Pancreas (tissue), 10 donors: ENCODE measurements around the gene AIG1. TPM values are rescaled to one million over a fixed set of nuclear protein-coding genes. Genes with fewer than 3 reads are reported as not detected.
A peak's percentile ranks its signal among the peaks of the same experiment; 100 is the strongest.

Source experiments
- ATAC-seq, 4 donors: fragments of 200-7000 bp; cut with Tn5 transposase; one replicate each; pipeline versions ENCODE4 v1.8.0 to v1.9.1; 2020; ENCODE audit warnings: mild to moderate bottlenecking in 4 of 4, moderate library complexity in 4 of 4
- DNase-seq, 6 donors: peaks; one replicate each; pipeline ENCODE4 v3.0.0-alpha.2; 2020
- FAIRE-seq: peaks from 2 replicates; lab custom pipeline; 2012; peaks lifted over from hg19 to GRCh38; lab: Jason Lieb, UNC
- H3K27ac ChIP-seq, 4 donors: fragments of 200-600 bp; sonication (generic); 1 replicate in 3 of 4; 2 replicates in 1 of 4; pipeline versions ENCODE4 v1.5.0 to v1.8.0; 2020
- H3K27me3 ChIP-seq, 4 donors: fragments of 200-600 bp; one replicate each; pipeline ENCODE4 v1.8.0; 2021
- H3K36me3 ChIP-seq, 3 donors: fragments of 200-600 bp; sonication (generic) in 1 of 3; one replicate each; pipeline versions ENCODE4 v1.5.0 to v1.8.0; 2020 to 2021
- H3K4me1 ChIP-seq, 3 donors: fragments of 200-600 bp; one replicate each; pipeline ENCODE4 v1.8.0; 2021
- H3K4me3 ChIP-seq, 4 donors: fragments of 200-600 bp; sonication (generic) in 2 of 4; one replicate each; pipeline versions ENCODE4 v1.5.0 to v1.8.0; 2020 to 2021
- H3K9me3 ChIP-seq, 4 donors: fragments of 200-600 bp; one replicate each; pipeline ENCODE4 v1.8.0; 2021
- CTCF ChIP-seq, 4 donors: fragments of 200-600 bp; sonication (generic) in 3 of 4; IDR thresholded peaks; one replicate each; pipeline versions ENCODE4 v1.5.0 to v1.8.0; 2021; ENCODE audit warnings: antibody characterized with exemption in 4 of 4
- WGBS, 2 donors: extraction: QIAGEN DNeasy Blood & Tissue Kit; methylation state at CpG; one replicate each; pipeline ENCODE4 v1.1.7; 2013; 5-methylcytosine and 5-hydroxymethylcytosine counted together
- intact Hi-C, 3 donors: fragments of 100-400 bp; cut with DNase I; formaldehyde crosslinking; loops; one replicate each; pipeline versions ENCODE4 v1.11.1 to v1.14.2; 2022
- polyA plus RNA-seq, 2 donors: library from polyadenylated mRNA; stranded (reverse); fragments of 200-250 nt; gene quantifications; one replicate each; pipeline ENCODE4 v1.2.3, GENCODE V29; 2013
- total RNA-seq, 6 donors: library from RNA; stranded (reverse); fragmentation: NEBNext Ultra II Directional in 4 of 6; extraction: Animal tissue kit (Norgen Biotek cat#: 25700) in 4 of 6; gene quantifications; one replicate each; pipeline versions ENCODE4 v1.2.1 to v1.2.4, GENCODE V29; 2021 to 2023
- donor health status: healthy with polysubstance abuse.
- donor health status: DM: no; HTN: no; CAD: no; lungs with moderate emphysema.
- donor health status: DM: no; HTN: no; CAD: no.
- donor health status: control.
- donor health status: control.
- donor health status: Bipolar disorder and iron deficiency.
- donor health status: DM: yes; HTN: yes; CAD: no.
- donor health status: DM: no; HTN: no; CAD: no.
- donor health status: DM: no; HTN: no; CAD: no.
- donor health status: DM: yes; HTN: yes; CAD: no.

Gene AIG1
- total and polyA plus RNA-seq, 8 donors = 8.7 to 28.9 (median 14.9) TPM

GRCh38 chr6:143021543-143021942, 39.1 kb upstream of the AIG1 start:
- H3K9me3 ChIP-seq = no peaks in the 10 kb centered on the region
- WGBS, 2 donors = 81 to 88% methylated on average over 6 of the region's 6 CpGs
- intact Hi-C loops = loop anchor here in 1 of 3 donors (10.0 kb wide), 1 partner anchor 327 kb away; no protein-coding TSS in a partner anchor
- TF ChIP-seq CTCF (IDR thresholded peaks at IDR 0.05) = no peak
- H3K27me3 ChIP-seq = no peaks in the 10 kb centered on the region
- H3K4me1 ChIP-seq = no peaks in the 10 kb centered on the region
- no peak overlapping the region for H3K4me3 ChIP-seq
- H3K27ac ChIP-seq = no peak overlapping the region
- DNase-seq (no peak), FAIRE-seq (no peak), ATAC-seq (no peak)
- H3K36me3 ChIP-seq = no peaks in the 10 kb centered on the region

DNA sequence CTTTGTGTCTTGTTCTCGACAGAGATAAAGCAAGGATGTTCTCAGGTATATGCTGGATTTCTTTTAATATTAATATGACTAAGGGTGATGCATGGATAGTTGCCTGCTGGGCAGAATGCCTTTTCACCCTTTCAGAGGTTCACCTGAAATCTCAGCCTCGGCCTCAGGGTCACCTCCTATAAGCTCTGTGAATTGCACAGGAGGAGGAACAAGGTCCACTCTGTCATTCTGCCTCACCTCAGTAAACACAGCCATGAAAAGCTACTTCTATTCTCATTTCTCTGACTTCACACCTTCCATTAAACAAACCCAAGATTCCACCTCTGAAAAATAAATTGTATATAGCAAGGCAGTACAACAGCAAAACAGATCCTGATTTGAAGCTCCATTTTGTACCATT, 38.1 kb upstream of the AIG1 start:
- DNase-seq (no peak), ATAC-seq (no peak), FAIRE-seq (no peak)
- no peak overlapping the region for H3K4me3 ChIP-seq
- H3K27ac ChIP-seq = no peak overlapping the region
- intact Hi-C loops = loop anchor here in 1 of 3 donors (10.0 kb wide), 1 partner anchor 328 kb away; no protein-coding TSS in a partner anchor
- no peaks in the 10 kb centered on the region for H3K27me3 ChIP-seq
- H3K4me1 ChIP-seq = no peaks in the 10 kb centered on the region
- 72 to 79% methylated on average over 2 of the region's 2 CpGs for WGBS, 2 donors
- no peaks in the 10 kb centered on the region for H3K36me3 ChIP-seq
- no peak for TF ChIP-seq CTCF (IDR thresholded peaks at IDR 0.05)
- no peaks in the 10 kb centered on the region for H3K9me3 ChIP-seq

DNA sequence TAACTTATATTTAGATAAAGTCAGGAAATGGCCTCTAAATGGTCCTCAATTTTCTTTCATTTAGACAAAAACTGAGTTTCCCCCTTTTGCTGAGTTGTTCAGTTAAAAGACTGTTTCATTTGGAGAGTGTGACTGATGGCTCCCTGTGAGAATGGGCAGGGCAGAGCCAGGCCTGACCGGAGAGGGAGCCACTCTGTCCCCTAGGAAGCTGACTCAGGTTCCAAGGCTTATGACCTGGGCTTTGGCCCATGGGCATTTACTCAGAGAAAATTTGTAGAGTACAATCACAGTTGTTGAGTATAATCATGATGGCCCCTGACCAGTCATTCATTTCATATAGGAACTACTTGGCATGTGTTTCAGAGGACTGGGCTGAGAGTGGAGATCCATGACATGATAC, 37.0 kb upstream of the AIG1 start:
- Histone ChIP-seq H3K9me3 (no peaks in the 10 kb centered on the region), H3K4me1 (no peaks in the 10 kb centered on the region), H3K36me3 (no peaks in the 10 kb centered on the region), H3K4me3 (no peak overlapping the region), H3K27me3 (no peaks in the 10 kb centered on the region), H3K27ac (no peak overlapping the region)
- ATAC-seq (no peak), DNase-seq (no peak), FAIRE-seq (no peak)
- intact Hi-C loops = loop anchor here in 1 of 3 donors (10.0 kb wide), 1 partner anchor 329 kb away; no protein-coding TSS in a partner anchor
- no peak for TF ChIP-seq CTCF (IDR thresholded peaks at IDR 0.05)
- WGBS, 2 donors = 75 to 76% methylated on average over 1 of the region's 1 CpG

DNA sequence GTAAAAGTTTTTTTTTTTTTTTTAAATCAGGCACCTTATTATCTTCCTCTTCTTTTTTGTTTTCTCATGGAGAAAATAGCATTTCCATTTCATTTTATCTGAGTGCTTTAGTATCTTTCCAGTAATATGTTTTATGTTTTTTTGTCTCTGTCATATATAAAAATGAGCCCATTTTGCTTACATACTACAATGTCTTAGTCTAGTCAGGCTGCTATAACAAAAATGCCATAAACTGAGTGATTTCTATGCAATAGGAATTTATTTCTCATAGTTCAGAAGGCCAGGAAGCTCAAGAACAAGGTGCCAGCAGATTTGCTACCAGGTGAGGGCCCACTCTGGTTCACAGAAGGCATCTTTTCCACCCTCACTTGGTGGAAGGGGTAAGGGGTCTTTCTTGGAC, 35.7 kb upstream of the AIG1 start:
- DNase-seq = no peak
- TF ChIP-seq CTCF (IDR thresholded peaks at IDR 0.05) = no peak
- no peak overlapping the region for H3K4me3 ChIP-seq
- ATAC-seq = no peak
- no peaks in the 10 kb centered on the region for H3K36me3 ChIP-seq
- intact Hi-C loops = loop anchor here in 2 of 3 donors (5.0 to 10.0 kb wide), 2 partner anchors 328 to 330 kb away; no protein-coding TSS in a partner anchor
- no peak for FAIRE-seq
- no peaks in the 10 kb centered on the region for H3K9me3 ChIP-seq
- no peaks in the 10 kb centered on the region for H3K4me1 ChIP-seq
- H3K27ac ChIP-seq = no peak overlapping the region
- no peaks in the 10 kb centered on the region for H3K27me3 ChIP-seq

- Histone ChIP-seq H3K9me3 (no peaks in the 10 kb centered on the region), H3K36me3 (no peaks in the 10 kb centered on the region), H3K27ac (no peak overlapping the region), H3K4me3 (no peak overlapping the region), H3K4me1 (no peaks in the 10 kb centered on the region), H3K27me3 (no peaks in the 10 kb centered on the region)
- 42 to 44% methylated on average over 5 of the region's 5 CpGs for WGBS, 2 donors
- FAIRE-seq (no peak), DNase-seq (peak in 5 of 6 donors; percentile 6 to 58 (median 20)), ATAC-seq (peak; percentile 72 to 89 (median 83))
- TF ChIP-seq CTCF (IDR thresholded peaks at IDR 0.05) = peak in 2 of 4 donors; percentile 44
- intact Hi-C loops = loop anchor here in 2 of 3 donors (5.0 to 10.0 kb wide), 2 partner anchors 330 to 332 kb away; no protein-coding TSS in a partner anchor
These were observed 33.8 kb upstream of the AIG1 start for GRCh38 chr6:143026696-143027449.
